Osteoblast (primary cell): Measurements from ENCODE around the gene AFAP1. TPM values are rescaled to one million over a fixed set of nuclear protein-coding genes. Genes with fewer than 3 reads are reported as not detected.
A peak's percentile ranks its signal among the peaks of the same experiment; 100 is the strongest.

Experiments
- DNase-seq: peaks from one replicate; pipeline ENCODE4 v3.0.0; 2011; ENCODE audit warnings: low spot score, mixed read lengths; ENCODE audit not compliant: insufficient read length; ENCODE audit errors: missing footprints
- H2AFZ ChIP-seq: 2 replicates; pipeline ENCODE4 v1.6.0; 2011; ENCODE audit warnings: mild to moderate bottlenecking, low read length
- H3K27ac ChIP-seq: 2 replicates; pipeline ENCODE4 v1.5.1; 2011; ENCODE audit warnings: mild to moderate bottlenecking, low read depth, low read length, moderate library complexity
- H3K27me3 ChIP-seq: 2 replicates; pipeline ENCODE4 v1.6.0; 2012; ENCODE audit warnings: mild to moderate bottlenecking, control low read depth, inconsistent platforms, low read length, moderate library complexity; ENCODE audit not compliant: insufficient read depth
- H3K36me3 ChIP-seq: 2 replicates; pipeline ENCODE4 v1.5.1; 2011; ENCODE audit warnings: mild to moderate bottlenecking, low read length, control low read depth, moderate library complexity; ENCODE audit not compliant: insufficient read depth
- H3K4me1 ChIP-seq: 2 replicates; pipeline ENCODE4 v1.5.1; 2011; ENCODE audit warnings: mild to moderate bottlenecking, low read length, control low read depth, moderate library complexity; ENCODE audit not compliant: insufficient read depth
- H3K4me2 ChIP-seq: 2 replicates; pipeline ENCODE4 v1.6.0; 2011; ENCODE audit warnings: mild to moderate bottlenecking, low read length; ENCODE audit not compliant: insufficient read depth
- H3K4me3 ChIP-seq: fragments of 200-600 bp; sonication (generic); 3 replicates; pipeline ENCODE4 v1.5.1; 2012; ENCODE audit warnings: mild to moderate bottlenecking, low read length, inconsistent platforms; ENCODE audit not compliant: insufficient read depth
- H3K79me2 ChIP-seq: 2 replicates; pipeline ENCODE4 v1.6.0; 2012; ENCODE audit warnings: mild to moderate bottlenecking, low read length, control low read depth, inconsistent platforms; ENCODE audit not compliant: insufficient read depth
- H3K9me3 ChIP-seq: 2 replicates; pipeline ENCODE4 v1.5.1; 2011; ENCODE audit warnings: low read depth, low read length, control low read depth
- H4K20me1 ChIP-seq: 2 replicates; pipeline ENCODE4 v1.6.0; 2012; ENCODE audit warnings: mild to moderate bottlenecking, low read length, control low read depth; ENCODE audit not compliant: insufficient read depth
- CTCF ChIP-seq: IDR thresholded peaks from 2 replicates; pipeline ENCODE4 v1.5.1; 2011; ENCODE audit warnings: mild to moderate bottlenecking, low read depth, low read length, moderate library complexity; ENCODE audit errors: extremely low read depth
- total RNA-seq: library from RNA; depleted of rRNA; stranded (reverse); fragments of >200 nt; gene quantifications from 2 replicates; pipeline ENCODE4 v1.2.3, GENCODE V29; 2012

The AFAP1 gene
- total RNA-seq, 1 donor, result 101 TPM

GRCh38 chr4:7909463-7910262 lies 30.0 kb downstream of the AFAP1 start:
- Histone ChIP-seq H3K9me3 (no peaks in the 10 kb centered on the region), H3K4me2 (peak overlapping the region; percentile 65), H3K4me1 (peaks cover 82% of the 10 kb centered on the region), H3K36me3 (peaks cover 12% of the 10 kb centered on the region), H2AFZ (no peak overlapping the region), H3K4me3 (peak overlapping the region; percentile 20), H3K27ac (peak overlapping the region; percentile 98), H4K20me1 (peaks cover 21% of the 10 kb centered on the region), H3K79me2 (peaks cover 100% of the 10 kb centered on the region), H3K27me3 (no peaks in the 10 kb centered on the region)
- DNase-seq, result no peak
- no peak for TF ChIP-seq CTCF

GRCh38 chr4:7908668-7909067 lies 31.0 kb downstream of the AFAP1 start:
- no peaks in the 10 kb centered on the region for H3K9me3 ChIP-seq
- H3K4me1 ChIP-seq, result peaks cover 92% of the 10 kb centered on the region
- H3K36me3 ChIP-seq, result peaks cover 12% of the 10 kb centered on the region
- DNase-seq, result no peak
- H3K27me3 ChIP-seq, result no peaks in the 10 kb centered on the region
- no peak for TF ChIP-seq CTCF
- H3K4me3 ChIP-seq, result no peak overlapping the region
- H3K79me2 ChIP-seq, result peaks cover 98% of the 10 kb centered on the region
- H3K27ac ChIP-seq, result peak overlapping the region; percentile 98
- peak overlapping the region; percentile 65 for H3K4me2 ChIP-seq
- no peak overlapping the region for H2AFZ ChIP-seq
- H4K20me1 ChIP-seq, result peaks cover 20% of the 10 kb centered on the region

GRCh38 chr4:7907142-7907541 lies 32.5 kb downstream of the AFAP1 start:
- Histone ChIP-seq H3K36me3 (peaks cover 17% of the 10 kb centered on the region), H3K4me1 (peaks cover 100% of the 10 kb centered on the region), H2AFZ (no peak overlapping the region), H3K4me2 (peak overlapping the region; percentile 79), H3K27me3 (no peaks in the 10 kb centered on the region), H3K9me3 (no peaks in the 10 kb centered on the region), H3K79me2 (peaks cover 98% of the 10 kb centered on the region), H3K27ac (peak overlapping the region; percentile 96), H4K20me1 (peaks cover 14% of the 10 kb centered on the region), H3K4me3 (no peak overlapping the region)
- no peak for DNase-seq
- TF ChIP-seq CTCF, result no peak

- peak overlapping the region; percentile 96 for H3K27ac ChIP-seq
- H3K4me2 ChIP-seq, result peak overlapping the region; percentile 79
- no peak for TF ChIP-seq CTCF
- no peak overlapping the region for H2AFZ ChIP-seq
- H3K4me3 ChIP-seq, result peak overlapping the region; percentile 54
- peak; percentile 78 for DNase-seq
- no peaks in the 10 kb centered on the region for H3K9me3 ChIP-seq
- H3K27me3 ChIP-seq, result no peaks in the 10 kb centered on the region
- H3K4me1 ChIP-seq, result peaks cover 99% of the 10 kb centered on the region
- peaks cover 98% of the 10 kb centered on the region for H3K79me2 ChIP-seq
- peaks cover 17% of the 10 kb centered on the region for H4K20me1 ChIP-seq
- peaks cover 23% of the 10 kb centered on the region for H3K36me3 ChIP-seq
Observed at GRCh38 chr4:7906171-7906701, 33.4 kb downstream of the AFAP1 start.
